Body of pancreas (tissue), 4 donors: ENCODE measurements around the gene CFAP77.

Experiments
- POLR2A ChIP-seq, 3 donors: fragments of 450-650 bp; IDR thresholded peaks; one replicate each; pipeline ENCODE4 v1.6.1; 2016; ENCODE audit warnings: antibody characterized with exemption in 3 of 3, mild to moderate bottlenecking in 2 of 3
- TF ChIP-seq, protein P1 (sequence below), 7 experiments: fragments of 450-650 bp in 4 of 7; fragments of 200-600 bp in 3 of 7; sonication (generic) in 3 of 7; IDR thresholded peaks; one replicate each; pipeline ENCODE4 v1.5.1; 2016 to 2019; ENCODE audit warnings: antibody characterized with exemption in 7 of 7

DNA sequence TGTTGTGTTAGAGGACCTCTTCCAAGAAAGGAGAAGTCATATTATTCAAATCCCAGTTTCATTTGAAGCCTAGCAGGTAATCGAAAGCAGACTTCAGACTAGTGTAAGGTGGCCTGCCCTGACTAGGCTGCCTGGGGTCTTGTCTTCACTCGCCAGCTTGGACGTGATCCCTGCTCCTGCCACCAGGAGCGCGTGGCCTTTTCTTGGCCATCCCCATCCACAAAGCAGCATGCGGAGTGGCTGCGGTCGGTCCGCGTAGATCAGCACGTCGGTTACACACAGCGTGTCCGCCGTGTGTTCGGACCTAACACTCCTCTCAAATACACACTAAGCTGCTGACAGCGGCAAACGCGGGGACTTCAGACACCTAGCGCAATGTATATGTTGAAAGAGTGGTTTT lies 37.3 kb downstream of the CFAP77 start:
- TF ChIP-seq, protein P1, sequence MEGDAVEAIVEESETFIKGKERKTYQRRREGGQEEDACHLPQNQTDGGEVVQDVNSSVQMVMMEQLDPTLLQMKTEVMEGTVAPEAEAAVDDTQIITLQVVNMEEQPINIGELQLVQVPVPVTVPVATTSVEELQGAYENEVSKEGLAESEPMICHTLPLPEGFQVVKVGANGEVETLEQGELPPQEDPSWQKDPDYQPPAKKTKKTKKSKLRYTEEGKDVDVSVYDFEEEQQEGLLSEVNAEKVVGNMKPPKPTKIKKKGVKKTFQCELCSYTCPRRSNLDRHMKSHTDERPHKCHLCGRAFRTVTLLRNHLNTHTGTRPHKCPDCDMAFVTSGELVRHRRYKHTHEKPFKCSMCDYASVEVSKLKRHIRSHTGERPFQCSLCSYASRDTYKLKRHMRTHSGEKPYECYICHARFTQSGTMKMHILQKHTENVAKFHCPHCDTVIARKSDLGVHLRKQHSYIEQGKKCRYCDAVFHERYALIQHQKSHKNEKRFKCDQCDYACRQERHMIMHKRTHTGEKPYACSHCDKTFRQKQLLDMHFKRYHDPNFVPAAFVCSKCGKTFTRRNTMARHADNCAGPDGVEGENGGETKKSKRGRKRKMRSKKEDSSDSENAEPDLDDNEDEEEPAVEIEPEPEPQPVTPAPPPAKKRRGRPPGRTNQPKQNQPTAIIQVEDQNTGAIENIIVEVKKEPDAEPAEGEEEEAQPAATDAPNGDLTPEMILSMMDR (IDR thresholded peaks at IDR 0.05) = no peak
- no peak for TF ChIP-seq POLR2A (IDR thresholded peaks at IDR 0.05)
